NB4 (cell line): ENCODE data around the gene PTCH1.
A peak's percentile ranks its signal among the peaks of the same experiment; 100 is the strongest.

Source experiments
- DNase-seq: peaks from one replicate; pipeline ENCODE4 v3.0.0; 2010; ENCODE audit warnings: low read depth
- H3K4me3 ChIP-seq: one replicate; pipeline ENCODE4 v1.5.1; 2011; ENCODE audit warnings: mild to moderate bottlenecking, low read depth, low read length, moderate library complexity
- CTCF ChIP-seq: IDR thresholded peaks from one replicate; pipeline ENCODE4 v1.5.1; 2012; ENCODE audit warnings: low read depth, low read length
- MYC ChIP-seq: IDR thresholded peaks from 2 replicates; pipeline ENCODE4 v1.6.1; 2011; ENCODE audit warnings: low read depth, low read length
- POLR2A ChIP-seq: IDR thresholded peaks from 2 replicates; pipeline ENCODE4 v1.6.1; 2011; ENCODE audit warnings: mild to moderate bottlenecking; ENCODE audit not compliant: insufficient read length; ENCODE audit errors: extremely low read depth
- TF ChIP-seq, protein P1 (sequence below): IDR thresholded peaks from 2 replicates; pipeline ENCODE4 v1.6.1; 2011; ENCODE audit warnings: low read depth, low read length

The PTCH1 gene

GRCh38 chr9:95477885-95478284 lies 38.9 kb downstream of the PTCH1 start:
- no peak for DNase-seq
- no peak overlapping the region for H3K4me3 ChIP-seq
- no peak for TF ChIP-seq CTCF

DNA sequence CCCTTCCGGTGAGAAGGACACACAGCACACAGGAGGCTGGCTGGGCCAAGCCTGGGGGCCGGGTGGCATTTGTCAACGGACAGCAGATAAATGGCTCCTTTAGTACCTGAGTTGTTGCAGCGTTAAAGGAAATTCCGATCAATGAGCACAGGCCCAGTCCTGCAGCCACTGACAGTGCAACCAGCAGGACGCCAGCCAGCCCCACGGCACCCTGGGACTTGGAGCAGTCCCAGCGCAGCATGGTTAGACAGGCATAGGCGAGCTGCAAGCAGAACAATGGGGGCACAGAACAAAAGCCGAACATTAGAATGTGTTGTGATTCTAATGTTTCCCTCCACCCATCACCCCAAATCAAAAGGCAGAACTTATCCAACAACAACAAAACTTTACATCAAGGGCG lies 39.3 kb downstream of the PTCH1 start:
- no peak overlapping the region for H3K4me3 ChIP-seq
- no peak for DNase-seq
- no peak for TF ChIP-seq POLR2A
- TF ChIP-seq, protein P1, sequence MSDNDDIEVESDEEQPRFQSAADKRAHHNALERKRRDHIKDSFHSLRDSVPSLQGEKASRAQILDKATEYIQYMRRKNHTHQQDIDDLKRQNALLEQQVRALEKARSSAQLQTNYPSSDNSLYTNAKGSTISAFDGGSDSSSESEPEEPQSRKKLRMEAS, result no peak
- no peak for TF ChIP-seq MYC
- no peak for TF ChIP-seq CTCF

DNA sequence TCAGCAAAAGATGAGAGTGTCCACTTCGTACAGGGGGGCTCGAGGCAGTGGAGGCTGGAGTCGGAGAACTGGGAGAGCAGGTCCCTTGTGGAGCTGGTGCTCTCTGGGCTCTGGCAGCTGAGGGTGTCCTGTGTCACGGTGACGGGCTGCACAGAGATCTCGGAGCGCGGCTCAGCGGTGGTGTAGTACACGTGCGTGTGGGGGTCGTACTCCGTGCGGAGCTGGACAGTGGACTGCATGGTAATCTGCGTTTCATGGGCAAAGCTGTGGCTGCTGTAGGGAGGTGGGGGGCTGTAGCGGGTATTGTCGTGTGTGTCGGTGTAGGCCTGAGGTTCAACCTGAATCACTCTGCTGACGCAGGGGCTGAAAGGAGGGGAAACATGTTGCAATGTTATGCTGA lies 48.0 kb downstream of the PTCH1 start:
- H3K4me3 ChIP-seq, result no peak overlapping the region
- no peak for DNase-seq
- TF ChIP-seq, protein P1, result no peak
- TF ChIP-seq CTCF, result no peak
- no peak for TF ChIP-seq MYC
- TF ChIP-seq POLR2A, result no peak

GRCh38 chr9:95465115-95465514 lies 51.7 kb downstream of the PTCH1 start:
- TF ChIP-seq POLR2A, result no peak
- TF ChIP-seq, protein P1, result no peak
- TF ChIP-seq MYC, result no peak
- TF ChIP-seq CTCF, result no peak

DNA sequence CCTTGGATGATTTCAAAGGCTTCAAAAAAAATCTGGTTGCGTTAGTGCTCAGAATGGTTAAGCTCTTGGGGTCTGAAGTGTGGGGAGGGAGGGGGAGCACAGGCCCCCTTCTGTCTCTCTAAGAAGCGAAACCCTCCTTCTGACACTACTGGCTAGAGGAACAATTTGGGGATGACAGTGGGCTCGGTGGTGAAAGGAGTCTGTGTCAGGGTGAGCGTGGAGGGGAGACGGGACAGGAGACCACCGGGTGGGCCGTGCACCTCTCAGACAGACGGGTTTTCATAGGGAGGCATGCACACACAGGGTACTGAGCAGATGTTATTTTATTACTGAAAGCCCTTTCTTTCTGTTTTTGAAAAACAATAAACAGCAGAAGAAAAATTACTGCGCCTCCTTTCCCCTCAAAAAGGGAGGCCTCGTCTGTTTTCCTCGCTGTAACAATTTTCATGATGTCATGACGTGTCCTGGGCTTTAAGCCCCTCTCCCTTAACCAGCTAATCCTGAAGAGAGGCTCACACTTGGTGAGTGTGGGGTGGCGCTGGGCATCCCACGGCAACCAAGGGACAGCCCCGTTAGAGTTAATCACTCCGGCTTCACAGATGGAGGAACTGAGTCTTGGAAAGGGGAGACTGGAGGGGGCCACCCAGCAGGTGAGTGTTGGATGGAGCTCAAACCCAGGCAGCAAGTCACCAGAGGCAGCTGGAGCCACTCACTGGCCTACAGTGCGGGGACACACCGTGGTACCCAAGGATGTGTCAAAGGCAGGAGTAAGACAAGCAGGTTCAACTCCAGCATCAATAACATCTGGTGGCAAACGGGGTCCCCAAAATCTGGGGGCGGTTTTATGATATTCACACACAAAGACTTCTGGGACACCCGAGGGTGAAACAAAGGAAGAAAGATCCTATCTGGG lies 53.4 kb downstream of the PTCH1 start:
- peak overlapping the region; percentile 32 for H3K4me3 ChIP-seq
- no peak for DNase-seq
- TF ChIP-seq POLR2A (no peak), MYC (no peak), CTCF (no peak)
- TF ChIP-seq, protein P1, result no peak

More at GRCh38 chr9:95465115-95465514, 51.7 kb downstream of the PTCH1 start:
- DNase-seq, result no peak
- no peak overlapping the region for H3K4me3 ChIP-seq
